Common myeloid progenitor, CD34-positive (primary cell): ENCODE results near the gene PDF.
A peak's percentile ranks its signal among the peaks of the same experiment; 100 is the strongest.

Experiments
- CTCF ChIA-PET: fragments of 350-600 bp; sonication (Branson Sonifier 250); formaldehyde crosslinking; loops from one replicate; lab custom pipeline; 2021; ENCODE audit warnings: antibody characterized with exemption; lab: Charles Lee
- POLR2A ChIA-PET: fragments of 350-600 bp; sonication (Branson Sonifier 250); formaldehyde crosslinking; loops from one replicate; lab custom pipeline; 2021; ENCODE audit warnings: antibody characterized with exemption; lab: Charles Lee
- DNase-seq, 3 donors: peaks; one replicate each; pipeline versions ENCODE4 v3.0.0 to v3.0.0-alpha.2; 2013
- H3K27ac ChIP-seq, 2 experiments: 1 replicate in 1 of 2; 2 replicates in 1 of 2; pipeline ENCODE4 v1.7.0; 2013; ENCODE audit warnings: inconsistent platforms in 2 of 2, low read length in 2 of 2, mild to moderate bottlenecking in 2 of 2, low read depth in 1 of 2, moderate library complexity in 1 of 2; ENCODE audit not compliant: severe bottlenecking in 2 of 2, insufficient read depth in 1 of 2, poor library complexity in 1 of 2
- H3K27me3 ChIP-seq, 5 experiments: replicated peaks in 2 of 5; 1 replicate in 3 of 5; 2 replicates in 2 of 5; pipeline versions ENCODE4 v1.6.1 to v1.7.0; 2013; ENCODE audit warnings: low read length in 4 of 5, mild to moderate bottlenecking in 2 of 5, moderate library complexity in 2 of 5, inconsistent platforms in 1 of 5; ENCODE audit not compliant: insufficient read depth in 5 of 5, control insufficient read depth in 4 of 5
- H3K36me3 ChIP-seq, 4 experiments: 1 replicate in 2 of 4; 2 replicates in 2 of 4; pipeline versions ENCODE4 v1.6.1 to v1.7.0; 2013; ENCODE audit warnings: low read length in 3 of 4, control low read depth in 1 of 4, mild to moderate bottlenecking in 1 of 4; ENCODE audit not compliant: control insufficient read depth in 4 of 4, insufficient read depth in 4 of 4
- H3K4me1 ChIP-seq, 4 experiments: 1 replicate in 3 of 4; 2 replicates in 1 of 4; pipeline versions ENCODE4 v1.6.1 to v1.7.1; 2013; ENCODE audit warnings: low read length in 3 of 4, mild to moderate bottlenecking in 3 of 4, control low read depth in 1 of 4, inconsistent platforms in 1 of 4, moderate library complexity in 1 of 4; ENCODE audit not compliant: control insufficient read depth in 4 of 4, insufficient read depth in 4 of 4; ENCODE audit errors: control extremely low read depth in 1 of 4
- H3K4me3 ChIP-seq, 7 experiments: 1 replicate in 4 of 7; 2 replicates in 3 of 7; pipeline versions ENCODE4 v1.5.1 to v1.7.0; 2013; ENCODE audit warnings: mild to moderate bottlenecking in 7 of 7, low read length in 6 of 7, moderate library complexity in 6 of 7, inconsistent platforms in 2 of 7, low read depth in 2 of 7, control low read depth in 1 of 7; ENCODE audit not compliant: insufficient read depth in 4 of 7, control insufficient read depth in 1 of 7; ENCODE audit errors: extremely low read depth in 1 of 7
- H3K9me3 ChIP-seq, 5 experiments: 1 replicate in 4 of 5; 2 replicates in 1 of 5; pipeline versions ENCODE4 v1.6.1 to v1.7.1; 2013; ENCODE audit warnings: low read length in 4 of 5, mild to moderate bottlenecking in 2 of 5, inconsistent platforms in 1 of 5, low read depth in 1 of 5, moderate library complexity in 1 of 5; ENCODE audit not compliant: control insufficient read depth in 4 of 5, insufficient read depth in 2 of 5; ENCODE audit errors: control extremely low read depth in 1 of 5
- WGBS: methylation state at CpG from one replicate; pipeline ENCODE4 v1.1.5; 2013; ENCODE audit not compliant: insufficient coverage; 5-methylcytosine and 5-hydroxymethylcytosine counted together

PDF gene

DNA sequence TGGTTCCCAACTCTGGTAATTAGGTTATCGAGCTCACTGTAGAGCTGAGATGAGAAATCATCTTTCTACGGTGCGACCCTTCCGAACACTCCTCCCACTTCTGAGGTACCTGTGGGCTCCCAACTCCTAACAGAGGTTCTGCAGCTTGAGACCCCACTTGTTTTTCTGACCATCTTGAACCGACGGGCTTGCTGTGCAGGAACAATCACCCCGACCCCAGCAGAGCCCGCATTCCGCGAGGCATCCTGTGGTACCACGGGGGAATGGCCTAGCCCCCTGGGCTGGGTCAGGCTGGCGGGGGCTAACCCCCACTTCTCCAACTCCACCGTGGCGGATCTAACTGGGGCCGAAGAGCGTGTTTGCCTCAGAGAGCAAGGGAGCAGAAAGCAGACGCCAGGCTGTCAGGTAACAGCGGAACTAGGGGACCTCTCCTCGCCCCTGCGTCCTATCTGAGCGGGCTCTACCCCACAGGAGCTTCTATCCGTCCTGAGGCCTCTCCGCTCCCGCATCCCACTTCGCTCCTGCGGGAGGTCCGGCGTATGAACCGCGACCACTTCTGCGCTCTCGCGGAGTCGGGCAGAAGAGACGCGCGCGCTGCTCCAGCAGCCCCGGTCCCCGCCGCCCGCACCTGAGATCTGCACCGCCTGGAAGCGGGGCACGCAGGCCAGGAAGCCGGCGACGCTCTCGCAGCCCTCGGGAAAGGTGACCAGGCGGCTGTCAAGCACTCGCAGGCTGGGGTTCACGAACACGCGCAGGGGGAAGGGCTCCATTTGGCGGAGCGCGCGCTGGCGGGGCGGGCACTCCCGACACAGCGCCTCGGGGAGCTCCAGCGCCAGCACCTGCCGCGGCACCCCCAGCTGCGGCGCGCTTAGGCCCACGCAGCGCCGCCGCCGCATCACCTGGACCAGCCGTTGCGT lies 761 bp downstream of the PDF start:
- Histone ChIP-seq H3K9me3 (no peaks in the 10 kb centered on the region), H3K4me3 (peak overlapping the region; percentile 71 to 87 (median 81)), H3K27ac (peak overlapping the region in 1 of 2 experiments; percentile 83), H3K4me1 (peaks cover 0 to 48% (median 30%) of the 10 kb centered on the region in 4 experiments), H3K27me3 (no peaks in the 10 kb centered on the region), H3K36me3 (peaks cover 19 to 65% (median 43%) of the 10 kb centered on the region in 4 experiments)
- no peak for DNase-seq
- ChIA-PET POLR2A (interaction anchor here (0.6 to 1.7 kb wide), 3 partner anchors 9 to 323 kb away, joined by 3 to 6 read pairs (median 3); partner anchors contain the start of genes COG8 and NIP7), CTCF (interaction anchor here (1.2 to 7.8 kb wide), 5 partner anchors 8 to 16 kb away, joined by 3 to 28 read pairs (median 6); partner anchors contain the start of gene VPS4A)
- WGBS: 10% methylated on average over 75 of the region's 77 CpGs

- DNase-seq: no peak
Observed at GRCh38 chr16:69328854-69329316, 1.5 kb downstream of the PDF start.

DNA sequence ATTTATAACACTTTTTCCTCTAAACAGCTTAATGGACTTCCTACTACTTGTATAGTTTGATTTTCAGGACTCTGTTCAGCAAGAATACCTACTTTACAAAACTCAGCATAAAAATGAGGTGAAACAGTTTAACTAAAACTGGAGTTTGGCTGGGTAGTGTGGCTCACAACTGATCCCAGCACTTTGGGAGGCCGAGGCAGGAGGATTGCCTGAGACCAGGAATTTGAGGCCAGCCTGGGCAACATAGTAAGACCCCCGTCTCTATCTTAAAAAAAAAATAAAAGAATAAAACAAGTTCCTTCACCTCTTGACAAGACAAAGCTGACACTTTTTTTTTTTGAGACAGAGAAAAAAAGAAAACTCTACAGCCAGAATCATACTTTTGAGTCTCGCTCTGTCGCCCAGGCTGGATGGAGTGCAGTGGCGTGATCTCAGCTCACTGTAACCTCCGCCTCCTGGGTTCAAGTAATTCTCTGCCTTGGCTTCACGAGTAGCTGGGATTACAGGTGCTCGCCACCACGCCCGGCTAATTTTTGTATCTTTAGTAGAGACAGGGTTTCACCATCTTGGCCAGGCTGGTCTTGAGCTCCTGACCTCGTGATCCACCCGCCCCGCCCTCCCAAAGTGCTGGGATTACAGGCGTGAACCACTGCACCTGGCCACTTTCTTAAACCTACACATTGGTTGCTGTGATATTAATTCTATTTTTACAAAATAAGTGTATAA lies 2.6 kb downstream of the PDF start:
- DNase-seq: no peak
- peaks cover 9 to 62% (median 47%) of the 10 kb centered on the region in 4 experiments for H3K36me3 ChIP-seq
- CTCF ChIA-PET: interaction anchor here (1.7 to 7.8 kb wide), 3 partner anchors 9 to 14 kb away, joined by 6 to 28 read pairs (median 9); partner anchors contain the start of gene VPS4A
- no peaks in the 10 kb centered on the region for H3K9me3 ChIP-seq
- POLR2A ChIA-PET: no interaction called here
- no peaks in the 10 kb centered on the region for H3K27me3 ChIP-seq
- no peak overlapping the region for H3K4me3 ChIP-seq
- H3K4me1 ChIP-seq: peaks cover 0 to 48% (median 30%) of the 10 kb centered on the region in 4 experiments
- 95% methylated on average over 9 of the region's 14 CpGs for WGBS
- peak overlapping the region in 1 of 2 experiments; percentile 49 for H3K27ac ChIP-seq

More at GRCh38 chr16:69328854-69329316, 1.5 kb downstream of the PDF start:
- ChIA-PET CTCF (interaction anchor here (1.2 to 7.8 kb wide), 5 partner anchors 9 to 15 kb away, joined by 3 to 28 read pairs (median 6); partner anchors contain the start of gene VPS4A), POLR2A (no interaction called here)
- H3K4me1 ChIP-seq: peaks cover 0 to 48% (median 30%) of the 10 kb centered on the region in 4 experiments
- peak overlapping the region in 2 of 7 experiments; percentile 86 to 87 for H3K4me3 ChIP-seq
- H3K27me3 ChIP-seq: no peaks in the 10 kb centered on the region
- peak overlapping the region in 1 of 2 experiments; percentile 27 for H3K27ac ChIP-seq
- no peaks in the 10 kb centered on the region for H3K9me3 ChIP-seq
- 99% methylated on average over 8 of the region's 10 CpGs for WGBS
- H3K36me3 ChIP-seq: peaks cover 14 to 65% (median 45%) of the 10 kb centered on the region in 4 experiments

- H3K4me1 ChIP-seq: peaks cover 0 to 48% (median 30%) of the 10 kb centered on the region in 4 experiments
Observed at GRCh38 chr16:69326172-69326873, 4.1 kb downstream of the PDF start.

GRCh38 chr16:69325784-69326171 lies 4.6 kb downstream of the PDF start:
- ChIA-PET CTCF (interaction anchor here (1.0 to 7.8 kb wide), 3 partner anchors 12 to 175 kb away, joined by 3 to 28 read pairs (median 3); partner anchors contain the start of gene VPS4A), POLR2A (no interaction called here)
- Histone ChIP-seq H3K9me3 (no peaks in the 10 kb centered on the region), H3K27ac (no peak overlapping the region), H3K4me3 (no peak overlapping the region), H3K36me3 (peaks cover 15 to 73% (median 58%) of the 10 kb centered on the region in 4 experiments), H3K4me1 (peaks cover 0 to 43% (median 26%) of the 10 kb centered on the region in 4 experiments), H3K27me3 (no peaks in the 10 kb centered on the region)
- 100% methylated on average over 4 of the region's 6 CpGs for WGBS
- no peak for DNase-seq

More at GRCh38 chr16:69326172-69326873, 4.1 kb downstream of the PDF start:
- ChIA-PET POLR2A (no interaction called here), CTCF (interaction anchor here (0.8 to 7.8 kb wide), 4 partner anchors 9 to 175 kb away, joined by 3 to 28 read pairs (median 3); partner anchors contain the start of gene VPS4A)
- Histone ChIP-seq H3K9me3 (no peaks in the 10 kb centered on the region), H3K36me3 (peaks cover 13 to 68% (median 53%) of the 10 kb centered on the region in 4 experiments), H3K4me3 (no peak overlapping the region), H3K27me3 (no peaks in the 10 kb centered on the region), H3K27ac (no peak overlapping the region)
- no peak for DNase-seq
- 91% methylated on average over 6 of the region's 7 CpGs for WGBS

- H3K4me3 ChIP-seq: no peak overlapping the region
Observed at GRCh38 chr16:69324585-69325253, 5.7 kb downstream of the PDF start.

More at GRCh38 chr16:69324585-69325253, 5.7 kb downstream of the PDF start:
- CTCF ChIA-PET: interaction anchor here (0.5 to 7.8 kb wide), 3 partner anchors 11 to 354 kb away, joined by 3 to 28 read pairs (median 3); partner anchors contain the start of gene VPS4A
- DNase-seq: no peak
- no peak overlapping the region for H3K27ac ChIP-seq
- peaks cover 0 to 39% (median 22%) of the 10 kb centered on the region in 4 experiments for H3K4me1 ChIP-seq
- H3K36me3 ChIP-seq: peaks cover 15 to 84% (median 69%) of the 10 kb centered on the region in 4 experiments
- no peaks in the 10 kb centered on the region for H3K9me3 ChIP-seq
- POLR2A ChIA-PET: no interaction called here
- 95% methylated on average over 10 of the region's 10 CpGs for WGBS
- H3K27me3 ChIP-seq: no peaks in the 10 kb centered on the region
